ENCODE data around the gene IFIH1. TPM values are rescaled to one million over a fixed set of nuclear protein-coding genes. Genes with fewer than 3 reads are reported as not detected.

The IFIH1 gene
- total RNA-seq, 1 experiment from 2014 or later: not detected

DNA sequence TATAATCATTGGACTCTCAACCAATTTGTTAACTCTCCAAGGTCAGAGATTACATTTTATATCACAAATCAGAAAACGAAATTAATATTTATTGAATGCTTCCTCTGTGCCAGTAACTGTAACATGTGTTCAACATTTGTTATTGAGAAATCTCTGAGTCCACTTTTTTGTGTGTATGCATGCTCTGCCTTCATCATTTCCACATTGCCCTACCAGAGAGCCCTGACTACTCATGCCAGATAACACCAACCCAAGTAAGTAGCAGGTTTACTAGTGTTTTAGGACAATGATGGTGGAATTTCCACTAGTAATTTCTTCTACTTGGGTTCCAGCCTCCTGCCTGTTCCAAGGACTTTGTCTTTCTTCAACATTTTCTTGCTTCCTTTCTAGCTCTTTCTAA, 61.1 kb downstream of the IFIH1 start:
- Histone ChIP-seq H3K27me3 (ENCODE audit: control insufficient read depth, insufficient read depth, low read length) (no peaks in the 10 kb centered on the region), H3K4me3 (ENCODE audit: insufficient read depth, low read depth, low read length) (no peak overlapping the region), H3K36me3 (replicated peaks; ENCODE audit: control insufficient read depth, insufficient read depth, low read length) (no peaks in the 10 kb centered on the region)
- DNase-seq: no peak

DNA sequence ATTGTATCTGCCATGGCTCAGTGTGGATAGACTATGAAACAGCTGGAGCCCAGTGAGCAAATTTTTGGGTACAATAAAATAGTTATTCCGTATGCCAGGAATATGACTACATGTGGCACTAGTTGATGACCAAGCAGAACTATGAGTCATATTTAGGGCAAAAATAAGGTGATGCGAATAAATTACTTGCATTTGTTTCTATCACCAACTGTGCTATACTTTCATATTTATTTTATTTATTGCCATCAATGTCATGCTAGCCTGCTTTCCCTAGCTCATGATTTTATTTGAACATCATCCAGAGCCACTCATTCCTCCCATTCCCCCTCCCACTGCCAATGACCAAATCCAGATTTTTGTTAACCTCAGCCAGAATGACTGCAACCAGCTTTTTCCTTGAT, 61.9 kb downstream of the IFIH1 start:
- no peak for DNase-seq
- Histone ChIP-seq H3K36me3 (replicated peaks; ENCODE audit: control insufficient read depth, insufficient read depth, low read length) (no peaks in the 10 kb centered on the region), H3K27me3 (ENCODE audit: control insufficient read depth, insufficient read depth, low read length) (no peaks in the 10 kb centered on the region), H3K4me3 (ENCODE audit: insufficient read depth, low read depth, low read length) (no peak overlapping the region)

DNA sequence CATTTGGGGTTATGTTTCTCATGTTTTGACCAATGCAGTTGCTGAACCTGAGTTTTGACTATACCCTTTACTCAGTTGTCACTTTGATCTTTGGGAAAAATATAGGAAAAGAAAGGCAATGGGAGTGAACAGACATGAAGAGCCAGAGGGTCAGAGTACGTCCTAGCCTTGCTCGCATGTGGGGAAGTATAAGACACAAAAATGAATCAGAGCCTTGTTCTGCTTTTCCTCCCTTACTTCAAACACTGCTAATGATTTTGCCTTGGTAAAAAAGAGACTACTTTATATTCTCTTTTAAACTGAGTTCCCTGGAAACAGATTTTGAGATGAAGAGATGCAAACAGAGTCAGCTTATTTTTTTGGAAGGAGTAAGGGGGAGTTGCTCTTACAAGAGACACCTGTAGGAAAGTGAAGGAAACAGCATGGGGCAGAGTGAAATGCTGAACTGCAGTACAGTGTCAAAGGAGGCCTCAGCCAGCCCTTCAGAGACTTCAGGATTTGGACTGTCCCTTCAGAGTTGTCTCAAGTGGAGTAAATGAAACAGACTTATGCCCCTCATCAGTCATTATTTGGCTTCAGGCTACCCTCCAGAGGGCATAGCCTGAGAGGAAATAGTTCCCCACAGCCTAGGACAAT, 64.1 kb downstream of the IFIH1 start:
- Histone ChIP-seq H3K36me3 (replicated peaks; ENCODE audit: control insufficient read depth, insufficient read depth, low read length) (no peaks in the 10 kb centered on the region), H3K27me3 (ENCODE audit: control insufficient read depth, insufficient read depth, low read length) (no peaks in the 10 kb centered on the region), H3K4me3 (ENCODE audit: insufficient read depth, low read depth, low read length) (no peak overlapping the region)
- no peak for DNase-seq

DNA sequence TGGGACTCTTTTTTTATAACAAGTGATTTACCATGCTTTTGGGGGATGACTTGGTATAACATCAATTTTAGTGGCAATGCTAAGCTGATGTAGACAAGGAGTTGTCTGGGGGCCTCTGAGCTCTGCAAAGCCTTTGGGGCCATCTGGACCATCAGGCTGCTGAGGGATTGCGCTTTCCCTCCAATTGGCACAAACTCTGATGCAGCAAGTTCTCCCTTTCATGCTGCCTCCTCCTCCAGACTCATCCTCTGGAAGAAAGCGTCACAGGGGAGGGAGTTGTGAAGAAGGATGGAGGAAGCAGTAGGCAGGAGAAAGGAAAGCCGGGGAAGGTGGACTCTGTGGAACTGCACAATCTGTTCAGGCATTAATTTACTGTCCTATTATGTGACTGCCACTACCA, 65.0 kb downstream of the IFIH1 start:
- no peak overlapping the region for H3K4me3 ChIP-seq (ENCODE audit: insufficient read depth, low read depth, low read length)
- no peak for DNase-seq
- no peaks in the 10 kb centered on the region for H3K36me3 ChIP-seq (replicated peaks; ENCODE audit: control insufficient read depth, insufficient read depth, low read length)
- no peaks in the 10 kb centered on the region for H3K27me3 ChIP-seq (ENCODE audit: control insufficient read depth, insufficient read depth, low read length)

DNA sequence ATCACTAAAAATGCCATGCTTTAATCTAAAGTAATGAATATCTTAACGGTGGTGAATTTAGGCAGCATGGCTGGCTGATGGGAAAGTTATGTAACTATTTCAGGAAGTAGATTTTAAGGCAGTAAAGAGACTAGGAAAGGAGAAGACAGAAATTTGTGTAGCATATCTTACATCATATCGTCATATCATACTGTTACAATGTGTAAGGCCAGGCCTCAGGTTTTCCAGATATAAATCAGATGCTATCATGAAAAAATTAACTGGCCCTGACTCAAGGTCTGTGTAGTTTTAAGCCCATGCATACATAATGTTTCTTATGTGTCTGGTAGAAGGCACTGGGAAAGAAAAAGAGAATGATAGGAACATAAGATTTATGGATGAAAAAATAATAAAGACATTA, 66.3 kb downstream of the IFIH1 start:
- no peaks in the 10 kb centered on the region for H3K27me3 ChIP-seq (ENCODE audit: control insufficient read depth, insufficient read depth, low read length)
- no peaks in the 10 kb centered on the region for H3K36me3 ChIP-seq (replicated peaks; ENCODE audit: control insufficient read depth, insufficient read depth, low read length)
- no peak for DNase-seq
- no peak overlapping the region for H3K4me3 ChIP-seq (ENCODE audit: insufficient read depth, low read depth, low read length)

DNA sequence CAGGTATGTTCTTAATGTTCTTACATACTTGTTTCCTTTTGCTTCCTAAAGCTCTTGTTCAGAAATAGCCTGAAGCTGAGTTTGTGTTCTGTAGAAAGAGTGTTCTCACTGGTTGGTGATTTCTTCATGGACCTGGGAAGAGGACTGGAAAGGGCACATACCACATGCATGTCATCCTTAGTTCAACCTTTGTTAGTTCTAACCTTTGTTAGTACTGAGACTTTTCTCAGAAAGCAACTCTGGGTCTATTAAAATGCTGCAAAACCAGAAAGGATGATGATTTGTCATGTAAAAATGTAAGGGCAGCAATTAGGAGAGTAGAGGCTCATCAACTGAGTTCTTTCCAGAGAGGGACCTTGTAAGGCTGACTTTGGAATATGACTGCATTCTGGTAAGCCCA, 72.7 kb downstream of the IFIH1 start:
- Histone ChIP-seq H3K36me3 (replicated peaks; ENCODE audit: control insufficient read depth, insufficient read depth, low read length) (no peaks in the 10 kb centered on the region), H3K27me3 (ENCODE audit: control insufficient read depth, insufficient read depth, low read length) (no peaks in the 10 kb centered on the region), H3K4me3 (ENCODE audit: insufficient read depth, low read depth, low read length) (no peak overlapping the region)
- DNase-seq: no peak

DNA sequence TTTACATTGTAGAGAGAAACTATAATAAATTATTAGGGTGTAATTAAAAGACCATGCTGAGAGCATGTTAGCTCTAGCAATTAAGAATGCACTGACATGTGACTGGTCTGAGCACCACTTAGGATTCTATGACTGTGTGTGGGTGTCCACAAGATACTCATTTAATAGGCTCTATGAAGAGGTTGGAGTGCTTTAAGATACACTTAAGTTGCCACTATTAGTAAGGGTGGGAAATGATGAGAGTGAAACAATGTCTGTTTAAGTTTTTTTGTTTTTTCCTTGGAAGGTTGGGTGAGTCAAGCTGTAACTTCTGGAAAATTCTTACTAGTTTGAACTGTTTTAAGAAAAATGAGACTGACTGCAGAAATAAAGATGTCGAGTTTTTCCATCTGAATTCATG, 73.4 kb downstream of the IFIH1 start:
- no peak for DNase-seq
- Histone ChIP-seq H3K27me3 (ENCODE audit: control insufficient read depth, insufficient read depth, low read length) (no peaks in the 10 kb centered on the region), H3K4me3 (ENCODE audit: insufficient read depth, low read depth, low read length) (no peak overlapping the region), H3K36me3 (replicated peaks; ENCODE audit: control insufficient read depth, insufficient read depth, low read length) (no peaks in the 10 kb centered on the region)

DNA sequence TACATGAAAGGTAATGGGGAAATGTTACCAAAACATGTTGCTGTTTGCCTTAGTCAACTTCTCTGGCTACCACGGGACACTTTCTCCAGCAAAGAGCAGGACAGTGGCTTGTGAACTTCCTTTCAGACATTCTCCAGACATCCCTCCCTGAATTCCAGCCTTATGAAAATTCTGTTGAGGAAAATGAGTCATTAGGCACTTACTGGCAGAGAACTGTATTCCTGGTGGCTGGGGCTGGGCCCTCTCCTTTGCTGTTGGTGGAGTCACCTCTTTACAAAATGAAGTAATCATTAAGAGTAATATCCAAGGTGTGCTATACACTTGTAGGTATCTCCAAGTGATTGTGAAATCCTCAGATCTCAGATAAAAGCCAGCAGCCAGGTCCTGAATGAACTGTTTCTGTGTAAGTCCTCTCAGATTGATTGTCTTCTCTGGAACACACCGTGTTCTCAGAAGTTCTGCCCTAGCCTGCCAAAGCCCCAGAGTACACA, 73.9 kb downstream of the IFIH1 start:
- Histone ChIP-seq H3K27me3 (ENCODE audit: control insufficient read depth, insufficient read depth, low read length) (no peaks in the 10 kb centered on the region), H3K4me3 (ENCODE audit: insufficient read depth, low read depth, low read length) (no peak overlapping the region), H3K36me3 (replicated peaks; ENCODE audit: control insufficient read depth, insufficient read depth, low read length) (no peaks in the 10 kb centered on the region)
- no peak for DNase-seq

DNA sequence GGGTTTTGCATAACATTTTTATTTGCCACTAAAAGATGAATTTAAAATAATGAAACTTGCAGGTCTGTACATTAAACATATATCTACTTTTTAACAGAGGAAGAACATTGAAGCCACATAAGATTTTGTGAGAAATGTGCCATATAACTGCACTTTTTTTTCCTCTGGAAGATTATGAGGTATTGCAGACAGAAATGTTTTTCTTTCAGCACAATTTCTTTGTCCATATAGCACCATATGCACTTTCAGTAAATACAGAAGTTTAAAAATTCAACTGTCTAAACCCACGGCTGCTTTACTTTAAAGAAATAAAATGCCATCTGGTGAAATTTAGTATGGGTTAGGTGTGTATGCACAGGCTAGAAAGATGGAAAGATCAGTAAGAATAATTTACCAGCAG, 74.8 kb downstream of the IFIH1 start:
- H3K4me3 ChIP-seq (ENCODE audit: insufficient read depth, low read depth, low read length): no peak overlapping the region
- no peak for DNase-seq
- H3K27me3 ChIP-seq (ENCODE audit: control insufficient read depth, insufficient read depth, low read length): no peaks in the 10 kb centered on the region
- no peaks in the 10 kb centered on the region for H3K36me3 ChIP-seq (replicated peaks; ENCODE audit: control insufficient read depth, insufficient read depth, low read length)

DNA sequence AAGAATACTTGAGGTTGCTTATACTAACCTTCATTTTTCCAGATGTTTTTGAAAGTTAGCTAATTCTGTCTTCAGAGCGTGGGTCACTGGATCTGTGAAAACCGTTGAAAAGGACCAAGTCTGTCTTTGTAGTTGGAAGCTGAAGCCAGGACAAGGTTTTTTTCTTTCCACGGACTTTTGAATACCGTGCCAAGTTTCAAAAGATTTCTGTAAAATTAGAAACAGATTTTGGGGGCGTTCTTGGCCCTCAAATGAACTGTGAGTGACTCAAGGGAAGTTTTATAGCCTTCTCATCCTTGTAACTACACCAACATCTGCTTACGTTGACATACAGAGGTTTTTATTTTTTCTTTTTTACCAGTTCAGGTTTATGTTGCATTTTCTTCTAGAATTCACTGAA, 75.2 kb downstream of the IFIH1 start, which contains the start of gene FAP:
Gene FAP, minus strand, starts transcription at position 152 of the 400 bp plus-strand sequence. Its CDS starts 118 bp downstream, at position 34.
- Histone ChIP-seq H3K36me3 (replicated peaks; ENCODE audit: control insufficient read depth, insufficient read depth, low read length) (no peaks in the 10 kb centered on the region), H3K4me3 (ENCODE audit: insufficient read depth, low read depth, low read length) (no peak within 1 kb of the TSS), H3K27me3 (ENCODE audit: control insufficient read depth, insufficient read depth, low read length) (no peaks in the 10 kb centered on the region)
- DNase-seq: no peak

DNA sequence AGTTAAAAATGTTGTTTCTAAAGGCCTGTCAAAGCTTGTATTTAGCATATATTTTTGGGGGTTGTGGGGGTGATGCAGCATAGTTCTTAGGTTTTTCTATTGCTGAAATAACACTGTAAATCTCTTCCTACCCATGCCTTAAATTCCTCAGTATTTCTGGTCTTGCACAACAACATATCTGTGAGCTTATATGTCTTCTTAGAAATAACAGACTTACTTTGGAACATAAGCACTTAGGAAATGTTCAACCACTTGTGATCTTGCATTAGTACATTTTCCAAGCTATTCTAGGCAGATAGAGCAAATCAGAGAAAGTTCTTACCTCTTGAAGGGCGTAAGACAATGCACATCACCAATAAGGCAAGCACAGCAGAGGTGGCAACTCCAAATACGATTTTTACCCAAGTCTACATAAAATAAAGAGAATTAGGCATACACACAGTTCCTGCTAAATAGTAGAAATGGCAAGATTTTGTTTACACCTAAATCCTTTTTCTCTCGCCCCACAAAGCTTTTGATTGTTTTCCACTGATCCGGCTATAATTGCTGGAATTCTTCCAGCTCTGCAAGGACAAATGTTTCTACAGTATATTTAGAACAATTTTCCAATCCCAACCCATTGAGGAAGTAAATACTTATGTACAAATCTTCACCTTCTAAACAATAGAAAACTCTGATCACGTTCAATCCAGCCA, 75.8 kb downstream of the IFIH1 start:
- DNase-seq: no peak
- H3K4me3 ChIP-seq (ENCODE audit: insufficient read depth, low read depth, low read length): no peak overlapping the region

DNA sequence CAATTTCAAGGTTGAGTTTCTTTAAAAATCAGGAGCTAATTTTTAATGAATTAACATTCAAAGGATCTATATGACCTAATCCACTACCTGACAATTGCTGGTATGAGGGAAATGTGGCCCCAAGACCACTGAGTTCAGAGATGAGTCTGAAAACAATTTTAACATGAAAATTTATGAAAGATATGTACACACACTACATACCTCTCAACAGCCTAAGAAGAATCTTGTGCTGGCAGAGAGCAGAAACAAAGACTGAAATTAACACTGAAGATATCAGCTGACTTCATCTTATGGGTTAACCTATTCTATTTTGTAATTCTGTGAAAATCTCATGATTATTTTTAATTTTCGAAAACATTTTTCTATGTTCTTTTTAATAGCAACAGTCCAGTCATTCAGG, 76.9 kb downstream of the IFIH1 start:
- no peak overlapping the region for H3K4me3 ChIP-seq (ENCODE audit: insufficient read depth, low read depth, low read length)
- no peaks in the 10 kb centered on the region for H3K36me3 ChIP-seq (replicated peaks; ENCODE audit: control insufficient read depth, insufficient read depth, low read length)
- no peak for DNase-seq
- no peaks in the 10 kb centered on the region for H3K27me3 ChIP-seq (ENCODE audit: control insufficient read depth, insufficient read depth, low read length)

More for the DNA sequence above, 75.8 kb downstream of the IFIH1 start:
- Histone ChIP-seq H3K27me3 (ENCODE audit: control insufficient read depth, insufficient read depth, low read length) (no peaks in the 10 kb centered on the region), H3K36me3 (replicated peaks; ENCODE audit: control insufficient read depth, insufficient read depth, low read length) (no peaks in the 10 kb centered on the region)

DNA sequence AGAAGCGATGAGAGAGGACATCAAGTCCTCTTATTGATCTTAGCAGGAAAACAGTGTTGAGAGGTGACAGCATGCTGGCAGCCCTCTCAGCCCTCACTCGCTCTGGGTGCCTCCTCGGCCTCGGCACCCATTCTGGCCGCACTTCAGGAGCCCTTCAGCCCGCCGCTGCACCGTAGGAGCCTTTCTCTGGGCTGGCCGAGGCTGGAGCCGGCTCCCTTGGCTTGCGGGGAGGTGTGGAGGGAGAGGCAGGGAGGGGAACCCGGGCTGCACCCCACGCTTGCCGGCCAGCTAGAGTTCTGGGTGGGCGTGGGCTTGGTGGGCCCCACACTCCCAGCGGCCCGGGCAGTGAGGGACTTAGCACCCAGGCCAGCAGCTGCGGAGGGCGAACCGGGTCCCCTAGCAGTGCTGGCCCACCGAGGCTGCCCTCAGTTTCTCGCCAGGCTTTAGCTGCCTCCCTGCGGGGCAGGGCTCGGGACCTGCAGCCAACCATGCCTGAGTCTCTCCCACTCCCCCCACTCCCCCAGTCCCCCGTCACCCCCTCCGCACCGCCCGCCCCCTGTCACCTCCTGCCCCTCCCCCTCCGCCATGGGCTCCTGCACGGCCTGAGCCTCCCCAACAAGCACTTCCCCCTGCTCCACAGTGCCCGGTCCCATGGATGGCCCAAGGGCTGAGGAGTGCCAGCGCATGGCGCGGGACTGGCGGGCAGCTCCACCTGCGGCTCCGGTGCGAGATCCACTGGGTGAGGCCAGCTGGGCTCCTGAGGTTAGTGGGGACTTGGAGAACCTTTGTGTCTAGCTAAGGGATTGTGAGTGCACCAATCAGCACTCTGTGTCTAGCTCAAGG, 83.6 kb downstream of the IFIH1 start:
- H3K36me3 ChIP-seq (replicated peaks; ENCODE audit: control insufficient read depth, insufficient read depth, low read length): no peaks in the 10 kb centered on the region
- H3K27me3 ChIP-seq (ENCODE audit: control insufficient read depth, insufficient read depth, low read length): no peaks in the 10 kb centered on the region
- no peak for DNase-seq
- H3K4me3 ChIP-seq (ENCODE audit: insufficient read depth, low read depth, low read length): no peak overlapping the region

DNA sequence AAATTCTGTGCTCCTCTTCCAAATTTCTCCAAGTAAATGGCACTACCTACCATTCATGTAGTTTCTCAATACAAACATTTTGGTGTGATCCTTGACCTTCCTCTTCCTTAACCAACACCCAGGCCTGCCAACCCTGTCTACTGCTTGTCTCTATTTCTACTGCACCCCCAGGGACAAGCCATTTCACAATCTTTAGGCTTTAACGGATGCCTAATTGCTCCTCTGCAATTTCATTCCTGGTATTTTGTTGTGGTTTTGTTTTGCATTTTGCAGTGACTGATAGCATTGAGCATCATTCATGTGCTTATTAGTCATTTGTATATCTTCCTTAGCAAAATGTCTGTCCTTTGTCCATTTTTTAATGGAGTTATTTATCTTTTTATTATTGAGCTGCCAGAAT, 85.3 kb downstream of the IFIH1 start:
- no peaks in the 10 kb centered on the region for H3K27me3 ChIP-seq (ENCODE audit: control insufficient read depth, insufficient read depth, low read length)
- no peaks in the 10 kb centered on the region for H3K36me3 ChIP-seq (replicated peaks; ENCODE audit: control insufficient read depth, insufficient read depth, low read length)
- no peak for DNase-seq
- no peak overlapping the region for H3K4me3 ChIP-seq (ENCODE audit: insufficient read depth, low read depth, low read length)

DNA sequence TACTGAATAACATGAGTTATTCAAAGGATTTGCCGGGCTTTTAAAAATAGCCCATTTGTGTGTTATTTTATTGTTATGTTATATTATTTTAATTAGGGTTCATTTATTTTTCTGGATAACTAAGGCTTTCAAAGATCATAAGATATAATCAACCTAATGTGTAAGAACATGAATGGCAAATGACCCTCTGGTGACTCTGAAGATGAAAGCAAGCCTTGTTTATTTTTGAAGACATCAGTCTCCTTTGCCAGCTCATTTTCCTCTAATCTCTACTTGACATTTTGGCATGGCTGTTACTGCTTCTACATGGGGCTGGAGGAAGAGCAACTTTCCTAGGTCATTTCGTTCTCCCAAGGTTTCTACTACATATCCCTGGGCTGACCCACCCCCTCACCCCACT, 85.8 kb downstream of the IFIH1 start:
- Histone ChIP-seq H3K27me3 (ENCODE audit: control insufficient read depth, insufficient read depth, low read length) (no peaks in the 10 kb centered on the region), H3K4me3 (ENCODE audit: insufficient read depth, low read depth, low read length) (no peak overlapping the region), H3K36me3 (replicated peaks; ENCODE audit: control insufficient read depth, insufficient read depth, low read length) (no peaks in the 10 kb centered on the region)
- DNase-seq: no peak

Measured in H7 (cell line).